Head of caudate nucleus (tissue), 42 donors: ENCODE data around the gene ANKRD44.
"Not testable (repeated sequence)": the region's sequence is repeated elsewhere in the genome, so short reads cannot be mapped to it uniquely, and the experiment has no call there.

ENCODE experiments used
- DNase-seq, 42 donors: peaks; one replicate each; pipeline versions ENCODE4 v3.0.0 to v3.0.0-alpha.2; 2020 to 2021; ENCODE audit warnings: mixed read lengths in 7 of 42
- intact Hi-C: fragments of 100-400 bp; cut with DNase I; formaldehyde crosslinking; loops from one replicate; pipeline ENCODE4 v1.15.0; 2022

Gene ANKRD44

DNA sequence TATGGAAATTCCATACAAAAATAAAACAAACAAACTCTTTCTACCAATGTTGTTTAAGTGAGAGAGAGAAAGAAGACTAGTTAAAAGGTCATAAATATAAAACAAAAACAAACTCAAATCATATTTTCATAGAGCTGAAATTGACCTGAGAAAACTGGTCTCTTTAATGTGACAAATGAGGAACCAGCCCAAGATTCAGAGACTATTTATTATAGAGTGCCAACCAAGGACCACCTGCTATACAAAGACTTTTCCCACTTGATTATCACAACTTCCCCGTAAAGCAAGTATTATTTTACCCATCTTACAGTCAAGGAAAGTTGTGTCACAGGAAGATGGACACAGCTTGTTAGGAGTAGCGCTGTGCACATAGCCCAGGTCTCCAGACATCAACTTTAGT is 13.3 kb downstream of the ANKRD44 start:
- intact Hi-C loops, result no loop called here
- DNase-seq, result no peak

DNA sequence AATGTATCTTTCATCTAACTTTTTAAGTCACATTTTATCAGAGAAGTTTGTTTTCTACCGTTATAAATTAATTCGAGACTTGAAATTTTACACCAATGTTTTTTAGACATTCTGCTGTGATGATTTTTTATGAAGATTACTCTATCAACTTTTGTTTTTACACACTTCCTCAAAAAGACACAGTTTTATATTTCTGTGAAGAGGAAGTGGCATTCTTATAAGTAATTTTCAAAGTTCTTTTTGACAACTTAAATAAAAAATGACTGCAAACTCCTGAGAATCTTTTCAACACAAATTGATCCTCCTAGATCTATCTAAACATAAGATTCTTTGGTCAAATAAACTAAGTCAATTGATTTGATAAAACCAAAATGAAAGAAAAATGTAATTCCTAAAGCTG is 13.7 kb downstream of the ANKRD44 start:
- intact Hi-C loops, result no loop called here
- no peak for DNase-seq

DNA sequence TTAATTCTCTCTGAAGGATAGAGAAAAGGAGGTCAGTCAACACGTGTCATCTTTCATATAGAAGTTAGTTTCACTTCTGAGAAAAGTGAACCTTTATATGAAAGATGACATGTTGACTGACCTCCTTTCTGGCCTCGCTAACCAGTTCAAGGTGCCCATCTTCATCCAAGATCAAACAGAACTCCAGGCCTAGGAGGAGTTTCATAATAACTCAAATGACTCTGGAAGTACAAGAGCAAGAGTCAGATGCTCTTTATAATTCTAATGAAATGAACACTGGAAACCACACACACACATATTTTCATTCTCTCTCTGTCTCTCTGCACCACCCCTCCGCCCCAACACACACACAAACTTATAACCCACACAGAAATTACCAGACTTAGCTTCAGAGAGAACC is 16.3 kb downstream of the ANKRD44 start:
- intact Hi-C loops, result no loop called here
- no peak for DNase-seq

DNA sequence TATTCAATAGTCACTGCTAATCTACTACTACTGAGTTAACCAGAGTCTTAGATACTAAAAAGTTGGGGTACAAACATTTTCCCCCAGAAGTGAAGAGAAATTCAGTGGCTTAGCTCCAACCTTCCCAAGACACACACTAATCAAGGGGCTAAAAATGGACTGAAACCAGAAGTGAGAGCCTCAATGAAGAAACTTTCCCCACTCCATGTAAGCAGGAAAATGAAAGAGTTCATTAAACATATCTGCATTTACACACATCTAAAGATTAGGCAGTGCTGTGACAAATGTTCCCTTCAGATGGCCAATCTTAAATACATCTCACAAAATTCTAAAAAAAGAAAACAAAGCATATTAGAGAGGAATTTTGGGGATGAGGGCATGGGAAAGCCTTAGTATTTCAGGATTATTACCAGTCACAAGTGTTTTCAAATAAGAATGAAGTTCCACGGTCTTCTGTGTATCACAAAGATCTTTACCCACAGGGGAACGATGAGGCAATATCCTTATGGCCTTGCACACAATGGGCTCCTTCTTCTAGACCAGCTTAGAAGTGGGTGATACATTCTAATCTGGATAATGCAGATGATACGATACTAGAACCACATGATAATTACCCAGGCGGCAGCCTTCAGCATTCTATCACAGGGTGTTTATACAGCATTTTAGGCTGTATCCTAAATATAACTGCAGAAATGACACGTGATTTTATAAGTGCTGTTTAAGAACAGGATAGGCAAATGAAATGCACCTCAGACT is 17.1 kb downstream of the ANKRD44 start:
- intact Hi-C loops, result no loop called here
- DNase-seq, result peak in 2 of 42 donors; percentile 8 to 38

DNA sequence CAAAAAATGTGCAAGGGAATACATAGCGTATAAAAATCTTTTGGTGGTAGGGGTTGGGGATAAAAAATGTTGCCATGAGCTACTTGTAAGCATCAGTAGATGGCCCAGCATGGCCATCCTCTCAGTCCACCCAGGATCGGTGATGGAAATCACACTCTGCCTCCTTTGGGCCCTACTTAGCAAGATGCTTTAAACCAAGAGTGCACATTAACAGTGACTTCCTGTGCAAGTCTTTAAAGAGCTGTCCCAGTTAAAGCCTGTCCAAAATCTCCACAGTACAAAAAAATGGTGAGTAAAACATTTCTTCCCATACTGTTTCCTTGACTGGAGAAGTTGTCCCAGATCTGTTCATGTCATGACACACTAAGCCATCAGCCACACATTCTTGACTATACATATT is 18.0 kb downstream of the ANKRD44 start:
- intact Hi-C loops, result no loop called here
- no peak for DNase-seq

DNA sequence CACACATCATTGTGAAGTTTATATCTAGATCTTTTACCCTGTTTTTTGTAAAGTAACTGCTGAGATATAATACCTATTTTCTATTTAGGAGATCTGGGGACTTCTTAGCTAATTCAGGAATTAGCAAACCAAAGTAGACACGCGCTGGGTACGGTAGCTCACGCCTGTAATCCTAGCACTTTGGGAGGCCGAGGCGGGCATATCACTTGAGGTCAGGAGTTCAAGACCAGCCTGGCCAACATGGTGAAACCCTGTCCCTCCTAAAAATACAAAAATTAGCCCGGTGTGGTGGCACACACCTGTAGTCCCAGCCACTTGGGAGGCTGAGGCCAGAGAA is 23.0 kb downstream of the ANKRD44 start:
- DNase-seq, intact Hi-C loops: not testable (repeated sequence)

DNA sequence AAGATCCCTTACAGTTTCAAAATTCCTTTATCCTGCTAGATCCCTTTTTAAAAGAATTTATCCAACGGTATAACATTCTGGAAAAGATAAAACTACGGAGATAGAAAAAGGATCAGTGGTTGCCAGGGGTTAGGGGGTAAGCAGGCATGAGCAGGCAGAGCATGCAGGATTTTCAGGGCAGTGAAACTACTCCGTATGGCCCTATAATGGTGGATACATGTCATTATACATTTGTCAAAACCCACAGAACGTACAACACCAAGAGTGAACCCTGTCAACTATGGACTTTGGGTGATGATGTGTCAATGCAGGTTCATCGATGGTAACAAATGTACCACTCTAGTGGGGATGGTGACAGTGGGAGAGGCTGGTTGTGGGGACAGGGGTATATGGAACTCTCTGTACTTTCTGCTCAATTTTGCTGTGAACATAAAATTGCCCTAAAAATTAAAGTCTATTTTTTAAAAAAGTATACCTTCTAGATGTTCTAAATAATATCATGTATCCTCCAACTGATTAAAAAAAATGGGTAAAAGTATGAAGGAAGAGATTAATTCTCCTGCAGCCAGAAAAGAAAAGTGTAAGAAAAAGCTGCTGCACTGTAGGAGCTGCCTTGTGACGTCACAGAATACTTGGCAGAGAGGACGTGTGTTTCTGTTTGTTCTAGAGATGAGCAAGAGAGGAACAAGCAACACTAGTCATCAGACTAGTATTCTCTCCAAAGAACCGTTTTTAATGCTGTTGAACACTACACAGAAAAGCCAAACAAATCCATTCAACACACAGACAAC is 23.6 kb downstream of the ANKRD44 start:
- peak in 31 of 42 donors; percentile 23 to 81 (median 55) for DNase-seq
- intact Hi-C loops, result no loop called here

DNA sequence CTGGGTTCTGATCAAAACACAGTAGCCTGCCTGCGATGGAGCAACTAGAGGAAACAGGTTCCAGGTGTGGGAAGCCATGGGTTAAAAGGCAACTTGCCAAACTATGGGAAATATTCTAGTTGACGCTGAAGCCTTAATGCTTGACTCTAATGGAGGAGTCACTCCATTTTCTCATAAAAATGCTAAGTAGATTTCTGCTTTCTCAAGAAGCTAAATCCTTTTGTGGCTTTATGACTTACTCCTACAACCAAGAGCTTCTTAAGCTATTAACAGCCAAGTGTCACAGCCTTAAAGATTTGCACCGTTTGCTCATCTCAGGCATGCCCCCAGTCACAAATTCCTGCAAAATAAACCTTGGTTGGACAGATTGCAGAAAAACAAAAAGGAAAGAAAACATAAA is 25.2 kb downstream of the ANKRD44 start:
- intact Hi-C loops, result no loop called here
- no peak for DNase-seq

DNA sequence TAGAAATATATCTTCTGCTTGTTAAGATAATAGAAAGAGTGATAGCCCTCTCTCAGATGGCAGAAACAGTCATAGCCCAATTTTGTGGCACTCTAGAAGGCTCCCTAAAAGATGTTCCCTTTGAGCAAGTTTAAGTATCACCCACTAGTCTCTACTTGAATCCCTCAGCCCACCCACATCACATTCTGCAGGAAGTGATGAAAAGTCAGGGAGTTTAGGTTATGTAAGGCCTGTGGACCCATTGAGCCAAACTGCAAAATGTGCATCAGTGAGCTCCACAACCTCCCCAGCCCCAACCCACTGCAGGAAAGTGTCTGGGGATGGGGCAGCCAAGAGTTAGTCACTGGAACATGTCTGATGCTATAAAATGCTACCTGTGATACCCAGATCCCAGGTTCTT is 25.6 kb downstream of the ANKRD44 start:
- no peak for DNase-seq
- intact Hi-C loops, result no loop called here

DNA sequence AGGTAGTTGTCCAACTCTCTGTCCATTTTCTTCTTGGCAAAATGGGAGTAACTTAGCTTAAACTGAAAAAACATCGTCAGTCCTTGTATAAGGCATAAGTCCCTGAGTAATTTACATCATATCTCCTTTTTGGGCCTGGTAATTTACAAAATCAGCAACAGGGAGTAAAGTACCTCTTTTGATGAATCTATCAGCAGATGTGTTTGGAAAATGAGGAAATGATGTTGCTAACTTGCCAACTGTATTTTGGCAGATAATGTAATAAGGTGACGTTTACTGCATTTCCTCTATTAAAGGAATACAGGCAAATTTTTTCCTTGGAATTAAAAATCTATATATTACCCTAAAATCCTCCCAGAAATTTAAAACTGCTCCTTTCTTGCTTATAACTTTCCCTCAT is 29.2 kb downstream of the ANKRD44 start:
- intact Hi-C loops, result no loop called here

DNA sequence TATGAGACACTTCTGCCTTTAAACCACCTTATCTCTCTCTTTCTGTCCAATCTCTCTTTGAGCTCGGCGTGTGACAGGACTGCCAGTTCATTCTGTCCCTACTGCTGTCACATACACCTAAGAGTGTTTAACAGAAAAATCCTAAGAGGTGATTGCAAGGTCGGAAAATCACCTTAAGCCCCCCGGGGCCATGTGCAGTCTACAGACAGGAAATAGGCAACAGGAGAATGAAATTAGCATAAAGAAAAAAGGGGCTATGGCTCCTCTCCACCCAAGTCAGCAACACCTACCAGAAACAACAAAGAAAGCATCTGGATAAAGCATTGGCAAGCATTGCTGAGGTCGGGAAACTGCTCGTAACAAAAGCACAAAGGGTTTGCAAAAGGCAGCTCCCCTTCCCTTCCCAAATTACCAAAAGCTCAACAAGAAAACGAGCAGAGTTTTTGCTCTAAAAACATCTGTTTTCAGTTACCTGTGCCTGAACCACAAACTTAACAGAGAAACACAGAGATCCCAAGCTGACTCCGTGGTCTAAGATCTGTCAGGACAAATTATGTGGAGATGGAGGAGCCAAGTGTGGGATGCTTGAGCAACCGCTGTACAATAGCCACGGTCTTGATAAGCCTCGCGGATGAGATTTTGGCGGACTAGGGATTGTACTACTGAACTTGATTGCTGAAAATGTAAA is 30.4 kb downstream of the ANKRD44 start:
- no peak for DNase-seq
- intact Hi-C loops, result no loop called here

More for the DNA sequence above, 29.2 kb downstream of the ANKRD44 start:
- DNase-seq, result no peak

DNA sequence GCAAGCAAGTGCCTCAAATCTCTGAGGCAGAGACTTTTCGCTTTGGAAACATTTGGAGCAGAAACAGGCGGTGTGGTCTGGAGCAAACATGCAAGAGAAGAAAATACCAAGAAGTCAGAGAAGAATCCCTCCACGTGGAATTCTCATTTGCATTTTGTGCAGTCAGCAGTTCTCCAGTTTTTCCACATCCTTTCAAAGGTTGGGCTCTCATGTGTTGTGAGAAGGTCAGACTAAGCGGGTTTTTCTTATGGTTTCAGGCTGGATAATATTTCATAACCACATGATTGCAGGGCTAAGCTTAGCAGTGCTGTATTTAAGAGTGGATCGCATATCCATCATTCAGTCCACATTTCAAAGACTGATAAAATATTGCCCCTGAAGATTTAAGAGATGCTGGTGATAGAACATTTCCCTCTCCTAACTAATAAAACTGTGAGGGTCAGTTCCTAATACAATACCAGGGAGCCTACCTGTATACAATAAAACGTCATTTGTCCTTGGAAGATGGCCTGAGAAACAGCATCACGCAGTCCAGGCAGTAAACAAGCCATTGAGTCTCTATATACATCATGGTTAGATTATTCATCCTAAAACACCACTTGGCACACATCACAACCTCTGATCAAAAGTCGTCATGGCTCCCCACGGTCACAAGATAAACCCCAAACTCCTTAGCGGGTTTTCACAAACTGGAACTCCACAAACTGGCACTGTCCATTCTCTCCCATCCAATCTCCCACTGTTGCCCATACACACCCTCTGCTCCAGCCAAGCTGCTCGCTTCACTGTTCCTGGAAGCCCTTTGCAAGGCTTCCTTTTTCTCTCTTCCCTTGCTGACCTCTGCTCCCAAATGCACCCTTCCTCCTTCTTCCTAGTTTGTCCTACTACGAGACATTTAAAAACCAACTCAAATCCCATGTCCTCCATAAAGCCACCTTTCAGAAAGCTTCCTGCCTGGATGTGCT is 31.5 kb downstream of the ANKRD44 start:
- DNase-seq, result no peak
- intact Hi-C loops, result no loop called here

DNA sequence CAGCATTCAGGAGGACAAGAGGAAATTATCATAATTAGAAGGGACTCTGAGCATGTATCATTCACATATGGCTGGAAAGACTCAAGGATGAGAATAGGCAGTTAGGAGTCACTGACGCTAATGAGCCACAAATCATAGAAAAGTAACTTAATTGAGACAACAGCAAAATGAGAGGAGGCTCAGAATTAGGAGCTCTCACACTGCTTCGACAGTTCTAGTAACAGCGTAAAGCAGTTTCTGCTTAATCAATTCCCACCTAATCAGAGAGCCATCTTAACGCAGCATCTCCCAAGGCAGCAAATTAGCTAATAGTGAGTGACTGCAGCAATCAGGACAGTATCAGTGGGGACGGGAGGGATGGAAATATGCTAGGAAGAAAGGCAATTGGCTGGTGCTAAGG is 32.8 kb downstream of the ANKRD44 start:
- intact Hi-C loops, result no loop called here
- DNase-seq, result no peak

DNA sequence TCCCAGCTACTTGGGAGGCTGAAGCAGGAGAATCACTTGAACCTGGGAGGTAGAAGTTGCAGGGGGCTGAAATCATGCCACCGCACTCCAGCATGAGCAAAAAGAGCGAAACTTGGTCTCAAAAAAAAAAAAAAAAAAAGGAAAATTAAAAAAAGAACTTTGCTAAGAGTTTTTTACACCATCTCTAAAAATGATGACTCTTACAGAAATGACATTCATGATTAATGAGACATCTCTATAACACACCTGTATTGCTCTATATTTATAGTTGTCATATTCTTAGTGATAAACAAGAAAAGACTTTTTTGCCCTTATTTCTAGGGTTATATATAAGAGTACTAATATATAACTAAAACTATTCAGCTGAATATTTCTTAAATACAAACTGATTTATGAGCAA is 34.4 kb downstream of the ANKRD44 start:
- intact Hi-C loops, result no loop called here
- no peak for DNase-seq

DNA sequence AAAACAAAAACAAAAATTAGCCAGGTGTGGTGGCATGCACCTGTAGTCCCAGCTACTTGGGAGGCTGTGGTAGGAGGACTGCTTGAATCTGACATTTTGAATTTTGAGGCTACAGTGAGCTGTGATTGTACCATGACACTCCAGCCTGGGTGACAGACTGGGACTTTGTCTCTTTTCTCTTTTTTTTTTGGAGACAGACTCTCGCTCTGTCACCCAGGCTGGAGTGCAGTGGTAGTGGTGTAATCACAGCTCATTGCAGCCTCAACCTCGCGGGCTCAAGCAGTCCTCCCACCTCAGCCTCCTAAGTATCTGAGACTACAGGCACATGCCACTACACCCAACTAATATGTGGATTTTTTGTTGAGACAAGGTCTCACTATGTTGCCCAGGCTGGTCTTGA is 35.6 kb downstream of the ANKRD44 start:
- intact Hi-C loops, result no loop called here

DNA sequence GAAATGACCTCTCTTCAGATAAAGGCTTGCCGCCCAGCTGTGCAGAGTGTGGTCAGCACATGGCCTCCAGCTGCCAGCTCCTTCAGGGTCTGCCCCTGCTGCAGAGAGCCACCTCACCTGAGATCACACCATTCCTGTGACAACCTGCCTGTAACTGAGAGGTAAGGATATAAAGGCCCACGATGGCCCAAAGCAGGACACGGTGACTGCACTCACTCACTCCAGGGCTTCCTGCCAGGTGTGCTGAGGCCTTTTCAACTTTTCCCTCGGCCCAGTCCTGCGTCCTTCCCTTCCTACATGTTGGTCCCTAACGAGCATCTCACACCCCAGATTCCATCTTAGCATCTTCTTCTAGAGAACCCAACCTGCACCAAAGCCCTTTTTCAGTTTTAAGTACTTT is 36.2 kb downstream of the ANKRD44 start:
- intact Hi-C loops, result no loop called here
- DNase-seq, result no peak

More for the DNA sequence above, 35.6 kb downstream of the ANKRD44 start:
- no peak for DNase-seq

DNA sequence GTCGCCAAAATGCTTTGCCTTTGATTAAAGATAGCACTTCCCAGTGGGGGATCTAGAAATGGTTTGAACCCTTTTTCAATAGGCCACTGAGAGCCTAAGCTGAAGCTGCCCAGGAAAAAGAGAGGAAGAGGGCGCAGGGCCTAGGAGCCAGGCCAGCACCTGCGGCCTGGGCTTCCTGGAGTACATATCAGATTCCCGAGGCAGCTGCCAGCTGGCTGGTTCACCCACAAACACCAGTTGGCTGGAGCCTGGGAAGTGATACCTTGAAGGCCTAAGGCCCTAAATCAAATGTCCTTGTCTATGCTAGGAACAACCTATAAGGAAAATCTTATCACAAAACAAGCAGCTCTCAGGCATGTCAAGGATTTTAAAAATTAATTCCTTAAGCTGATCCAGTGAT is 37.1 kb downstream of the ANKRD44 start:
- no peak for DNase-seq
- intact Hi-C loops, result no loop called here

DNA sequence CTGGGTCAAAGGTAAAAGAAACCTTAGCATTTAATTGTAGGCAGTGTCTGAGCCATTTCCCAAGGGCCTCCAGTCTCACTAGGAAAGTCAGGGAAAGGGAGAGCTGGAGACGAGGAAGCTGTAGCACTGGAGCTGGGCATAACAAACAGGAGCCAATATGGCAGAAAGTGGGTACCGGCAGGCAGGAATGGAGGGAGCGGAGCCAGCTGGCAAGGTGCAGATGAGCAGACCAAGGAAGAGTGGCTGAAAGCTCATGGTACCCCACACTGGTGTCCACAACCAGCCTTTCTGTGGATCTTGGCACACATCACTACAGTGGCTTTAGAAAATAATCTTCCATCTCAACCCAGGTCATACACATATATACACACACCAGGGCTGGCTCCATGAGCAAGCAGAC is 40.0 kb downstream of the ANKRD44 start:
- no peak for DNase-seq
- intact Hi-C loops, result no loop called here

DNA sequence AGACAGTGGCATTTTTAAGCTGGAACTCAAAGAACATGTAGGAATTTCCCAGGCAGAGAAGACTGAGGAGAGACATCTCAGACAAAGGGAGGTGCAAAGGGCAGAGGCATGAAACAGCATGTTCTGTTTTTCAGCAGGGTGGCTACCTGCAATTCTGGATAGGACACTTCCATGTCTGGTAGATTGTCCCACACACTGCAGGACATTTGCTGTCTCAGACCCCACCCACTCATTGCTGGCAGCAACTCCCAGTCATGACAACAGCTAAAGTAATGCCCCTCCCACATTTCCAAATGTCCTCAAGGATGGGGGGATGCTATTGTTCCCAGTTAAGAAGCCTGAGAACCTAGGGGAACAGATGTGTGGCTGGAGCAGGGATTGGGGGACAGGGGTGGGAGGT is 40.8 kb downstream of the ANKRD44 start:
- DNase-seq, result no peak
- intact Hi-C loops, result no loop called here
